Measurements from ENCODE around the gene DNAJC16. TPM values are rescaled to one million over a fixed set of nuclear protein-coding genes. Genes with fewer than 3 reads are reported as not detected.
A peak's percentile ranks its signal among the peaks of the same experiment; 100 is the strongest.

The DNAJC16 gene
- total and polyA plus RNA-seq, 9 of the 15 experiments (the other 6 are each of a cell fraction or from before 2014, with no cell fraction given): 6.9 to 16.8 (median 12.8) TPM

- no peaks in the 10 kb centered on the region for H3K79me2 ChIP-seq (ENCODE audit: control insufficient read depth, insufficient read depth, low read length)
- H3K4me2 ChIP-seq (ENCODE audit: insufficient read depth, low read length): no peak overlapping the region
- BruUV-seq (replicated peaks): no TSS peak
- DNase-seq (ENCODE audit: extremely low read depth in 1 of 4, low spot score in 3 of 4): no peak
- FAIRE-seq: no peak
- H3K36me3 ChIP-seq (ENCODE audit: control insufficient read depth, insufficient read depth, low read length): peaks cover 39% of the 10 kb centered on the region
- no peak overlapping the region for H2AFZ ChIP-seq (ENCODE audit: low read depth, low read length)
- no peaks in the 10 kb centered on the region for H3K4me1 ChIP-seq (replicated peaks in 1 of 2; ENCODE audit: control insufficient read depth in 2 of 2, insufficient read depth in 2 of 2, low read length in 2 of 2)
- in situ Hi-C loops (cut with MboI) (no loop called here), intact Hi-C loops (cut with micrococcal nuclease) (loop anchor here (5.0 kb wide), 1 partner anchor 178 kb away; no protein-coding TSS in a partner anchor)
- H3K27me3 ChIP-seq (ENCODE audit: control insufficient read depth in 2 of 2, insufficient read depth in 2 of 2, low read length in 2 of 2): no peaks in the 10 kb centered on the region
- no peaks in the 10 kb centered on the region for H3K9me3 ChIP-seq (replicated peaks; ENCODE audit: control insufficient read depth, insufficient read depth, low read depth, low read length)
- H3K4me3 ChIP-seq: no peak overlapping the region
- ChIA-PET POLR2A (interaction anchor here (0.6 to 1.0 kb wide), 3 partner anchors 11 to 16 kb away, joined by 3 to 4 read pairs (median 4); no protein-coding TSS in a partner anchor), CTCF (ENCODE audit: low intra/inter-chr PET ratio) (interaction anchor here (0.5 to 2.6 kb wide), 4 partner anchors 67 to 372 kb away, joined by 3 to 8 read pairs (median 4); no protein-coding TSS in a partner anchor)
- TF ChIP-seq PCBP2 (IDR thresholded peaks at IDR 0.05; ENCODE audit: low read depth, low read length, poor library complexity, severe bottlenecking) (no peak), ZNF707 (CRISPR knock-in tag; conservative IDR thresholded peaks at IDR 0.05) (no peak), ZNF263 (CRISPR knock-in tag; IDR thresholded peaks at IDR 0.05; ENCODE audit: borderline replicate concordance) (no peak), HMGN3 (IDR thresholded peaks at IDR 0.05; ENCODE audit: borderline replicate concordance, extremely low read depth, insufficient read length, low read depth, low read length) (no peak), CREB1 (IDR thresholded peaks at IDR 0.05) (no peak), CREB1 (CRISPR knock-in tag; IDR thresholded peaks at IDR 0.05) (no peak), SRSF9 (IDR thresholded peaks at IDR 0.05; ENCODE audit: borderline replicate concordance, low read depth, low read length) (no peak), MAX (CRISPR knock-in tag; IDR thresholded peaks at IDR 0.05) (no peak), MYC (IDR thresholded peaks at IDR 0.05; ENCODE audit: low read depth, low read length) (no peak), MYC (CRISPR knock-in tag; IDR thresholded peaks at IDR 0.05; ENCODE audit: borderline replicate concordance, low read depth) (no peak)
- no peaks in the 10 kb centered on the region for H4K20me1 ChIP-seq (replicated peaks; ENCODE audit: control insufficient read depth, insufficient read depth, low read length)
- no peak for ATAC-seq
- H3K9ac ChIP-seq (ENCODE audit: insufficient read depth in 1 of 2, low read depth in 2 of 2, low read length in 2 of 2): peak overlapping the region in 1 of 2 experiments; percentile 32; a peak in 1 of 4 replicates
- no peak overlapping the region for H3K27ac ChIP-seq (ENCODE audit: extremely low read depth, low read depth, low read length)
- 79% methylated on average over 15 of the region's 19 CpGs for WGBS (ENCODE audit: insufficient coverage, low coverage, missing lambda C conversion rate)
- H3K9me1 ChIP-seq (ENCODE audit: control insufficient read depth, insufficient read depth, low read length): no peaks in the 10 kb centered on the region
These were observed 26.2 kb upstream of the DNAJC16 start for GRCh38 chr1:15500184-15501178.

Measured in K562 (cell line).